Thoracic aorta (tissue), 2 donors: ENCODE data around the gene FAM187B. TPM values are rescaled to one million over a fixed set of nuclear protein-coding genes. Genes with fewer than 3 reads are reported as not detected.

ENCODE experiments used
- ATAC-seq: fragments of 150-250 bp; one replicate; pipeline ENCODE4 v1.8.0; 2017; ENCODE audit warnings: low read depth; ENCODE audit not compliant: insufficient number of reproducible peaks, low FRiP score
- DNase-seq: peaks from one replicate; pipeline ENCODE4 v3.0.0-alpha.2; 2020; ENCODE audit warnings: low spot score
- H3K27ac ChIP-seq, 2 donors: fragments of 200-600 bp; sonication (generic); 1 replicate in 1 of 2; 2 replicates in 1 of 2; pipeline ENCODE4 v1.5.1; 2016; ENCODE audit warnings: mild to moderate bottlenecking in 2 of 2, moderate library complexity in 2 of 2
- H3K27me3 ChIP-seq: fragments of 200-600 bp; sonication (generic); replicated peaks from 2 replicates; pipeline ENCODE4 v1.6.0; 2016; ENCODE audit warnings: mild to moderate bottlenecking; ENCODE audit not compliant: insufficient read depth
- H3K36me3 ChIP-seq: fragments of 200-600 bp; sonication (generic); one replicate; pipeline ENCODE4 v1.5.1; 2016
- H3K4me1 ChIP-seq, 2 donors: fragments of 200-600 bp; sonication (generic); 1 replicate in 1 of 2; 2 replicates in 1 of 2; pipeline versions ENCODE4 v1.5.1 to v1.6.0; 2016; ENCODE audit warnings: low read depth in 2 of 2, mild to moderate bottlenecking in 1 of 2; ENCODE audit not compliant: control insufficient read depth in 1 of 2
- H3K4me3 ChIP-seq: fragments of 200-600 bp; sonication (generic); 2 replicates; pipeline ENCODE4 v1.5.1; 2016; ENCODE audit warnings: mild to moderate bottlenecking
- H3K9me3 ChIP-seq: fragments of 200-600 bp; sonication (generic); 2 replicates; pipeline ENCODE4 v1.5.1; 2016
- total RNA-seq, 2 donors: library from RNA; depleted of rRNA; stranded (reverse); fragments of >200 nt; gene quantifications; one replicate each; pipeline versions ENCODE4 v1.1.0 to v1.2.3, GENCODE V29; 2016
- TF ChIP-seq, protein P1 (sequence below): fragments of 200-600 bp; sonication (generic); IDR thresholded peaks from one replicate; pipeline ENCODE4 v1.5.1; 2019; ENCODE audit warnings: antibody characterized with exemption

Gene FAM187B
- total RNA-seq, 2 donors from 2014 or later = not detected

GRCh38 chr19:35272122-35272719 lies 43.7 kb upstream of the FAM187B start:
- Histone ChIP-seq H3K27me3 (no peaks in the 10 kb centered on the region), H3K9me3 (no peaks in the 10 kb centered on the region), H3K4me1 (peaks cover 6 to 11% of the 10 kb centered on the region in 2 donors), H3K36me3 (peaks cover 42% of the 10 kb centered on the region), H3K27ac (no peak overlapping the region), H3K4me3 (no peak overlapping the region)
- ATAC-seq = no peak
- DNase-seq = no peak
- TF ChIP-seq, protein P1, sequence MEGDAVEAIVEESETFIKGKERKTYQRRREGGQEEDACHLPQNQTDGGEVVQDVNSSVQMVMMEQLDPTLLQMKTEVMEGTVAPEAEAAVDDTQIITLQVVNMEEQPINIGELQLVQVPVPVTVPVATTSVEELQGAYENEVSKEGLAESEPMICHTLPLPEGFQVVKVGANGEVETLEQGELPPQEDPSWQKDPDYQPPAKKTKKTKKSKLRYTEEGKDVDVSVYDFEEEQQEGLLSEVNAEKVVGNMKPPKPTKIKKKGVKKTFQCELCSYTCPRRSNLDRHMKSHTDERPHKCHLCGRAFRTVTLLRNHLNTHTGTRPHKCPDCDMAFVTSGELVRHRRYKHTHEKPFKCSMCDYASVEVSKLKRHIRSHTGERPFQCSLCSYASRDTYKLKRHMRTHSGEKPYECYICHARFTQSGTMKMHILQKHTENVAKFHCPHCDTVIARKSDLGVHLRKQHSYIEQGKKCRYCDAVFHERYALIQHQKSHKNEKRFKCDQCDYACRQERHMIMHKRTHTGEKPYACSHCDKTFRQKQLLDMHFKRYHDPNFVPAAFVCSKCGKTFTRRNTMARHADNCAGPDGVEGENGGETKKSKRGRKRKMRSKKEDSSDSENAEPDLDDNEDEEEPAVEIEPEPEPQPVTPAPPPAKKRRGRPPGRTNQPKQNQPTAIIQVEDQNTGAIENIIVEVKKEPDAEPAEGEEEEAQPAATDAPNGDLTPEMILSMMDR = no peak

- H3K4me1 ChIP-seq = peaks cover 9 to 16% of the 10 kb centered on the region in 2 donors
- peaks cover 35% of the 10 kb centered on the region for H3K36me3 ChIP-seq
- TF ChIP-seq, protein P1 = no peak
Measured at GRCh38 chr19:35271546-35271945, 43.0 kb upstream of the FAM187B start.

GRCh38 chr19:35270381-35270811 lies 41.9 kb upstream of the FAM187B start:
- H3K4me3 ChIP-seq = no peak overlapping the region
- H3K9me3 ChIP-seq = no peaks in the 10 kb centered on the region
- no peak overlapping the region for H3K27ac ChIP-seq
- peaks cover 18 to 28% of the 10 kb centered on the region in 2 donors for H3K4me1 ChIP-seq
- H3K36me3 ChIP-seq = peaks cover 30% of the 10 kb centered on the region
- DNase-seq (no peak), ATAC-seq (no peak)
- no peaks in the 10 kb centered on the region for H3K27me3 ChIP-seq
- TF ChIP-seq, protein P1 = no peak

More at GRCh38 chr19:35271546-35271945, 43.0 kb upstream of the FAM187B start:
- ATAC-seq = no peak
- Histone ChIP-seq H3K4me3 (no peak overlapping the region), H3K9me3 (no peaks in the 10 kb centered on the region), H3K27ac (no peak overlapping the region), H3K27me3 (no peaks in the 10 kb centered on the region)
- no peak for DNase-seq

DNA sequence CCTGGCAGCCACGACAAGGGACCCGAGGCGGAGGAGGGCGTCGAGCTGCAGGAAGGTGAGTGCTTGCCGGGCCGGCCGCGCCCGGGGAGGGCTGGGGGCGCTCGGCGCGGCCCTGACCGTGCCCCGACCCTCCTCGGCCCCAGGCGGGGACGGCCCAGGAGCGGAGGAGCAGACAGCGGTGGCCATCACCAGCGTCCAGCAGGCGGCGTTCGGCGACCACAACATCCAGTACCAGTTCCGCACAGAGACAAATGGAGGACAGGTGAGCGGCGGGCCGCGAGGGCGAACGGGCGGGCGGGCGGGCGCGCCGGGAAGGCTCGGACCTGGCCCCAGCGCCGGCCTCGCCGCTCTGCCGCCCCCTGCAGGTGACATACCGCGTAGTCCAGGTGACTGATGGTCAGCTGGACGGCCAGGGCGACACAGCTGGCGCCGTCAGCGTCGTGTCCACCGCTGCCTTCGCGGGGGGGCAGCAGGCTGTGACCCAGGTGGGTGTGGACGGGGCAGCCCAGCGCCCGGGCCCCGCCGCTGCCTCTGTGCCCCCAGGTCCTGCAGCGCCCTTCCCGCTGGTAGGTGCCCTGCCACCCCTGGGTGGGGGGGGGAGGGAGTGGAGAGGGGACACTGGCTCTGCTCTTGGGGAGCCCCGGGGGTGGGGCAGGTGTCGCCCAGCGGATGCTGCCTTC lies 41.0 kb upstream of the FAM187B start:
- H3K4me1 ChIP-seq = peaks cover 21 to 33% of the 10 kb centered on the region in 2 donors
- H3K4me3 ChIP-seq = peak overlapping the region; percentile 81

More for the DNA sequence above, 41.0 kb upstream of the FAM187B start:
- peaks cover 30% of the 10 kb centered on the region for H3K36me3 ChIP-seq
- ATAC-seq = no peak
- no peaks in the 10 kb centered on the region for H3K9me3 ChIP-seq
- DNase-seq = no peak
- TF ChIP-seq, protein P1 = peak; percentile 77
- H3K27me3 ChIP-seq = no peaks in the 10 kb centered on the region
- peak overlapping the region; percentile 77 for H3K27ac ChIP-seq
